GM19025 (cell line): ENCODE results near the gene JAKMIP1.

Experiments used
- ATAC-seq: cut with Tn5 transposase; IDR thresholded peaks from one replicate; pipeline ENCODE4 v1.9.1; 2021; ENCODE audit warnings: mild to moderate bottlenecking, low read depth, moderate library complexity; ENCODE audit not compliant: unreplicated experiment

The JAKMIP1 gene

GRCh38 chr4:6106156-6106555, 94.2 kb downstream of the JAKMIP1 start:
- ATAC-seq, result no peak

- ATAC-seq, result no peak
These were observed 94.9 kb downstream of the JAKMIP1 start for GRCh38 chr4:6105311-6105911.

- no peak for ATAC-seq
These were observed 95.7 kb downstream of the JAKMIP1 start for GRCh38 chr4:6104541-6105130.

- no peak for ATAC-seq
These were observed 102.8 kb downstream of the JAKMIP1 start for GRCh38 chr4:6097581-6097980.

GRCh38 chr4:6095897-6096296, 104.5 kb downstream of the JAKMIP1 start:
- ATAC-seq, result no peak

GRCh38 chr4:6095023-6095752, 105.2 kb downstream of the JAKMIP1 start:
- no peak for ATAC-seq

- ATAC-seq, result no peak
These were observed 106.7 kb downstream of the JAKMIP1 start for GRCh38 chr4:6093671-6094070.

GRCh38 chr4:6092971-6093370, 107.4 kb downstream of the JAKMIP1 start:
- ATAC-seq, result no peak

- no peak for ATAC-seq
These were observed 108.2 kb downstream of the JAKMIP1 start for GRCh38 chr4:6092131-6092530.

- ATAC-seq, result no peak
These were observed 109.4 kb downstream of the JAKMIP1 start for GRCh38 chr4:6090931-6091330.

GRCh38 chr4:6088950-6089349, 111.4 kb downstream of the JAKMIP1 start:
- no peak for ATAC-seq

- ATAC-seq, result no peak
These were observed 112.5 kb downstream of the JAKMIP1 start for GRCh38 chr4:6087669-6088341.

GRCh38 chr4:6086846-6087245, 113.5 kb downstream of the JAKMIP1 start:
- no peak for ATAC-seq

GRCh38 chr4:6085691-6086628, 114.4 kb downstream of the JAKMIP1 start:
- ATAC-seq, result no peak

GRCh38 chr4:6085028-6085690, 115.2 kb downstream of the JAKMIP1 start:
- ATAC-seq, result no peak

- ATAC-seq, result no peak
These were observed 120.4 kb downstream of the JAKMIP1 start for GRCh38 chr4:6079965-6080364.

- ATAC-seq, result no peak
These were observed 121.8 kb downstream of the JAKMIP1 start for GRCh38 chr4:6078560-6078959.

GRCh38 chr4:6076391-6076790, 124.0 kb downstream of the JAKMIP1 start:
- ATAC-seq, result no peak

GRCh38 chr4:6074758-6075157, 125.6 kb downstream of the JAKMIP1 start:
- ATAC-seq, result no peak
